GM23248 (cell line): Measurements from ENCODE around the gene CDCP2. TPM values are rescaled to one million over a fixed set of nuclear protein-coding genes. Genes with fewer than 3 reads are reported as not detected.

Source experiments
- DNase-seq: peaks from one replicate; pipeline ENCODE4 v3.0.0-alpha.2; 2015
- H2AFZ ChIP-seq: fragments of 200-600 bp; sonication (generic); 2 replicates; pipeline ENCODE4 v1.6.1; 2016; ENCODE audit warnings: antibody characterized with exemption
- H3F3A ChIP-seq: fragments of 200-600 bp; sonication (generic); 2 replicates; pipeline ENCODE4 v1.6.1; 2016; ENCODE audit warnings: mild to moderate bottlenecking, antibody characterized with exemption, mixed run types; ENCODE audit not compliant: insufficient read depth
- H3K27ac ChIP-seq: fragments of 200-600 bp; sonication (generic); 2 replicates; pipeline ENCODE4 v1.5.1; 2016; ENCODE audit warnings: mild to moderate bottlenecking
- H3K27me3 ChIP-seq: fragments of 200-600 bp; sonication (generic); replicated peaks from 2 replicates; pipeline ENCODE4 v1.6.1; 2016; ENCODE audit warnings: mild to moderate bottlenecking; ENCODE audit not compliant: insufficient read depth
- H3K36me3 ChIP-seq: fragments of 200-600 bp; sonication (generic); 2 replicates; pipeline ENCODE4 v1.6.1; 2016; ENCODE audit warnings: low read depth, mild to moderate bottlenecking
- H3K4me1 ChIP-seq: fragments of 200-600 bp; sonication (generic); 2 replicates; pipeline ENCODE4 v1.6.1; 2016; ENCODE audit warnings: mild to moderate bottlenecking; ENCODE audit not compliant: insufficient read depth
- H3K4me2 ChIP-seq: fragments of 200-600 bp; sonication (generic); one replicate; pipeline ENCODE4 v1.6.1; 2016; ENCODE audit warnings: mild to moderate bottlenecking; ENCODE audit not compliant: unreplicated experiment
- H3K4me3 ChIP-seq: fragments of 200-600 bp; sonication (generic); 2 replicates; pipeline ENCODE4 v1.5.1; 2016; ENCODE audit warnings: mild to moderate bottlenecking
- H3K79me2 ChIP-seq: fragments of 200-600 bp; sonication (generic); 2 replicates; pipeline ENCODE4 v1.6.1; 2016; ENCODE audit warnings: mild to moderate bottlenecking; ENCODE audit not compliant: insufficient read depth
- H3K9ac ChIP-seq: fragments of 200-600 bp; sonication (generic); 2 replicates; pipeline ENCODE4 v1.6.1; 2016; ENCODE audit warnings: mild to moderate bottlenecking
- H3K9me2 ChIP-seq: fragments of 200-600 bp; sonication (generic); 2 replicates; pipeline ENCODE4 v1.6.1; 2016; ENCODE audit warnings: mixed run types, mild to moderate bottlenecking, moderate library complexity; ENCODE audit not compliant: insufficient read depth
- H3K9me3 ChIP-seq: fragments of 200-600 bp; sonication (generic); one replicate; pipeline ENCODE4 v1.6.1; 2017; ENCODE audit warnings: low read depth
- H4K20me1 ChIP-seq: fragments of 200-600 bp; sonication (generic); 2 replicates; pipeline ENCODE4 v1.6.0; 2016; ENCODE audit not compliant: insufficient read depth
- EZH2 ChIP-seq: fragments of 200-600 bp; sonication (generic); IDR thresholded peaks from 2 replicates; pipeline ENCODE4 v1.6.1; 2018; ENCODE audit warnings: antibody characterized with exemption, mild to moderate bottlenecking; ENCODE audit not compliant: insufficient read depth, poor library complexity, severe bottlenecking
- EZH2phosphoT487 ChIP-seq: fragments of 200-600 bp; sonication (generic); IDR thresholded peaks from 2 replicates; pipeline ENCODE4 v1.6.1; 2018; ENCODE audit warnings: antibody characterized with exemption, moderate library complexity, mild to moderate bottlenecking, low read depth; ENCODE audit not compliant: insufficient read depth
- WGBS, 2 experiments: methylation state at CpG; one replicate each; pipeline ENCODE4 v1.1.6; 2015 to 2017; ENCODE audit warnings: low lambda C conversion rate in 2 of 2, low coverage in 1 of 2; ENCODE audit errors: missing lambda C conversion rate in 2 of 2; 5-methylcytosine and 5-hydroxymethylcytosine counted together
- in situ Hi-C: fragments of 300-500 bp; cut with MboI; formaldehyde crosslinking; loops from 2 replicates; pipeline ENCODE4 v1.15.0; 2020
- polyA plus RNA-seq: library from polyadenylated mRNA; unstranded; fragments of >200 nt; fragmentation: Nextera tagmentation; extraction: Ambion mirVana; gene quantifications from 2 replicates; pipeline ENCODE4 v1.2.1, GENCODE V29; 2016
- total RNA-seq: library from RNA; depleted of rRNA; stranded (reverse); fragments of >200 nt; shearing (Covaris generic); gene quantifications from 2 replicates; pipeline ENCODE4 v1.2.3, GENCODE V29; 2014

Gene CDCP2
- total and polyA plus RNA-seq, 2 experiments from 2014 or later, result not detected

GRCh38 chr1:54122992-54123391, 29.8 kb downstream of the CDCP2 start:
- Histone ChIP-seq H3K79me2 (no peaks in the 10 kb centered on the region), H3K4me1 (peaks cover 20% of the 10 kb centered on the region), H4K20me1 (no peaks in the 10 kb centered on the region), H3K36me3 (no peaks in the 10 kb centered on the region), H3F3A (peaks cover 17% of the 10 kb centered on the region), H2AFZ (no peak overlapping the region), H3K4me2 (no peak overlapping the region), H3K9me2 (no peaks in the 10 kb centered on the region), H3K27ac (no peak overlapping the region), H3K4me3 (no peak overlapping the region), H3K27me3 (no peaks in the 10 kb centered on the region), H3K9ac (no peak overlapping the region), H3K9me3 (no peaks in the 10 kb centered on the region)
- in situ Hi-C loops, result loop anchor here (25.0 kb wide), 2 partner anchors 364 to 689 kb away; partner anchors contain the start of gene TTC22
- no peak for DNase-seq
- WGBS, 2 experiments, result 89 to 92% methylated on average over 8 of the region's 8 CpGs
- TF ChIP-seq EZH2phosphoT487 (no peak), EZH2 (no peak)

GRCh38 chr1:54122135-54122751, 30.6 kb downstream of the CDCP2 start:
- Histone ChIP-seq H3K27me3 (no peaks in the 10 kb centered on the region), H3K4me3 (no peak overlapping the region), H3K9ac (peak overlapping the region; percentile 82), H3K27ac (no peak overlapping the region), H3K9me2 (no peaks in the 10 kb centered on the region), H3K79me2 (no peaks in the 10 kb centered on the region), H3K4me1 (peaks cover 21% of the 10 kb centered on the region), H3K4me2 (no peak overlapping the region), H3F3A (peaks cover 21% of the 10 kb centered on the region), H3K36me3 (no peaks in the 10 kb centered on the region), H2AFZ (no peak overlapping the region), H3K9me3 (no peaks in the 10 kb centered on the region), H4K20me1 (no peaks in the 10 kb centered on the region)
- no peak for DNase-seq
- in situ Hi-C loops, result loop anchor here (25.0 kb wide), 2 partner anchors 365 to 690 kb away; partner anchors contain the start of gene TTC22
- WGBS, 2 experiments, result 67 to 69% methylated on average over 12 to 13 of the region's 14 CpGs
- TF ChIP-seq EZH2, result no peak
- TF ChIP-seq EZH2phosphoT487, result no peak

- Histone ChIP-seq H3F3A (peaks cover 21% of the 10 kb centered on the region), H3K27me3 (no peaks in the 10 kb centered on the region), H3K4me1 (peaks cover 21% of the 10 kb centered on the region), H3K9ac (peak overlapping the region; percentile 82), H3K36me3 (no peaks in the 10 kb centered on the region), H2AFZ (peak overlapping the region; percentile 84), H4K20me1 (no peaks in the 10 kb centered on the region), H3K4me2 (peak overlapping the region; percentile 74), H3K27ac (peak overlapping the region; percentile 74), H3K9me2 (no peaks in the 10 kb centered on the region), H3K79me2 (no peaks in the 10 kb centered on the region), H3K9me3 (no peaks in the 10 kb centered on the region), H3K4me3 (peak overlapping the region; percentile 59)
- WGBS, 2 experiments, result 2 to 11% methylated on average over 28 to 36 of the region's 36 CpGs
- no peak for TF ChIP-seq EZH2
- no peak for TF ChIP-seq EZH2phosphoT487
- DNase-seq, result peak; percentile 90
- in situ Hi-C loops, result loop anchor here (25.0 kb wide), 2 partner anchors 366 to 691 kb away; partner anchors contain the start of gene TTC22
These were observed 31.2 kb downstream of the CDCP2 start for GRCh38 chr1:54121482-54122134.

- in situ Hi-C loops, result loop anchor here (25.0 kb wide), 2 partner anchors 366 to 691 kb away; partner anchors contain the start of gene TTC22
- WGBS, 2 experiments, result 51 to 55% methylated on average over 30 to 33 of the region's 33 CpGs
- TF ChIP-seq EZH2, result no peak
- no peak for TF ChIP-seq EZH2phosphoT487
- no peaks in the 10 kb centered on the region for H3K27me3 ChIP-seq
- H3F3A ChIP-seq, result peaks cover 21% of the 10 kb centered on the region
- peak overlapping the region; percentile 59 for H3K4me3 ChIP-seq
- H2AFZ ChIP-seq, result peak overlapping the region; percentile 84
- no peaks in the 10 kb centered on the region for H3K79me2 ChIP-seq
- no peaks in the 10 kb centered on the region for H3K9me3 ChIP-seq
- H3K4me2 ChIP-seq, result peak overlapping the region; percentile 74
- no peaks in the 10 kb centered on the region for H4K20me1 ChIP-seq
- H3K36me3 ChIP-seq, result no peaks in the 10 kb centered on the region
- H3K27ac ChIP-seq, result peak overlapping the region; percentile 74
- peak; percentile 71 for DNase-seq
- H3K9ac ChIP-seq, result peak overlapping the region; percentile 82
- H3K4me1 ChIP-seq, result peaks cover 21% of the 10 kb centered on the region
- no peaks in the 10 kb centered on the region for H3K9me2 ChIP-seq
These were observed 31.9 kb downstream of the CDCP2 start for GRCh38 chr1:54120698-54121481.
